NCI-H1105 treated with DMSO at 0.1 percent for 48 hours (cell line): ENCODE data around the gene ATM.
"Not testable (repeated sequence)": the region's sequence is repeated elsewhere in the genome, so short reads cannot be mapped to it uniquely, and the experiment has no call there.

Source experiments
- DNase-seq: peaks from one replicate; lab custom pipeline; 2025; lab: John Stamatoyannopoulos, UW

ATM gene

DNA sequence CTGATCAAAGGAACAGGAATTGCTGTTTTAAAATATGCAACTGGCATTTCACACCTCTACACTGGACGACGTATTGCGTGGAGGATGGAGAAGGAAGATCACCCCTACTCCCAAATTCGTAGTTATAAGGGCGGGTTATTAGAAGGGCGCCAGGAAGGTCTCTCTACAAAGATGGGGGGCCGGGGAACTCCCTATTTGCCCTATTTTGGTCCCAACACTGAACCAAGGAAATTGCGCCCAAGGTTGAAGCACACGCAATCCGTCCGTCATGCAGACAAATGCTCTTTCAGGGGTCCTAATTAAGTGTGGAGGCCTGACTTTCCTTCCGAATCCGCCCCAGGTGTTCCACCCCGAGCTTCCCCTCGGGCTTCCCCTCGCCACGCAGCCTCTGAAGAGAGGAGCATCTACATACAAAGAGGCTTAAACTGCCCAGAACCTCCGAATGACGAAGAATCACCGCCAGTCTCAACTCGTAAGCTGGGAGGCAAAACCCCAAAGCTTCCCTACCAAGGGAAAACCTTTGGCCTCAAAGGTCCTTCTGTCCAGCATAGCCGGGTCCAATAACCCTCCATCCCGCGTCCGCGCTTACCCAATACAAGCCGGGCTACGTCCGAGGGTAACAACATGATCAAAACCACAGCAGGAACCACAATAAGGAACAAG is 825 bp upstream of the ATM start:
- DNase-seq: peak; percentile 63

DNA sequence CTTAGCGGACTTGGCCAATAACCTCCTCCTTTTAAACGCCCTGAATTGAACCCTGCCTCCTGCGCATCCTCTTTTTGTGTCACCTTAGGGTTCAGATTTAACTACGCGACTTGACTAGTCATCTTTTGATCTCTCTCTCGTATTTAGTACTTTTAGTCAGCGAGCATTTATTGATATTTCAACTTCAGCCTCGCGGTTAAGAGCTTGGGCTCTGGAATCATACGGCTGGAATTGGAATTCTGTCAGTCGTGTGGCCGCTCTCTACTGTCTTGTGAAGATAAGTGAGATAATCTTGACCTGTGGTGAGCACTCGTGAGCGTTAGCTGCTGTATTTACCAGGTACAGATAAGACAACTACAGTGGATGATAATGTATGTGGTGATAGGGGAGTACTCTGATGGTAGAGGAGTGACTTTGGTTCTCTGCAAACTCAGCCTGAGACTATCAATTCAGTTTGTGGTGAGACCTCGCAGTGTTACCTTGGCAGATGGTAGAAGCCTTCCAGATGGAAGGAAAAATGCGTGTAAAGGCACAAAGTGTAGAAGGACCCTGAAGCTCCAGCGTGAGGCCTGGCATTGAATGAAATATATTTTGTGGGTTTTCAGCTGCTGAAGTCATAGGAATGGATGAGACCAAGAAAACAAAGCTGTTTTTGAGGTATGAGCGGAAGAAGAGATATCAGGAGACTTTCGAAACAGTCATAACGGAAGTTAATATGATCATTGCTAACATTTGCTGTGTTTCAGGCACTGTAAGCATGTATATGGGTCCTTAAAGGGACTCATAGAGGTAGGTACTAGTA is 682 bp downstream of the ATM start:
- peak; percentile 19 for DNase-seq

GRCh38 chr11:108224366-108224765 is 1.5 kb downstream of the ATM start:
- DNase-seq: no peak

- DNase-seq: no peak
These were observed 2.3 kb downstream of the ATM start for GRCh38 chr11:108224911-108225786.

GRCh38 chr11:108226036-108226435 is 3.2 kb downstream of the ATM start:
- DNase-seq: no peak

GRCh38 chr11:108228251-108228650 is 5.4 kb downstream of the ATM start:
- no peak for DNase-seq

GRCh38 chr11:108233277-108233945 is 10.5 kb downstream of the ATM start:
- no peak for DNase-seq

GRCh38 chr11:108235192-108235591 is 12.3 kb downstream of the ATM start:
- DNase-seq: no peak

DNA sequence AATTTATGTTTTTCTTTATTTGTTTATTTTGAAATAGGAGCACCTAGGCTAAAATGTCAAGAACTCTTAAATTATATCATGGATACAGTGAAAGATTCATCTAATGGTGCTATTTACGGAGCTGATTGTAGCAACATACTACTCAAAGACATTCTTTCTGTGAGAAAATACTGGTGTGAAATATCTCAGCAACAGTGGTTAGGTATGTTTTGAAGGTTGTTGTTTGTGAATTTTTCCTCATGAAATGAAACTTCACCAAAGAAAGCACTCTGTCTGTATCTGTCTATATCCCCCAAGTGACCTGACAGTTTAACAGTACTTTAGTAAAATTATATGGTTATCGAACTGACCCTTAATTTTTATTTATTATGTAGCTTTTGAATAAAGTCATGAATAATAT is 12.8 kb downstream of the ATM start:
- no peak for DNase-seq

- DNase-seq: no peak
These were observed 14.2 kb downstream of the ATM start for GRCh38 chr11:108237058-108237481.

DNA sequence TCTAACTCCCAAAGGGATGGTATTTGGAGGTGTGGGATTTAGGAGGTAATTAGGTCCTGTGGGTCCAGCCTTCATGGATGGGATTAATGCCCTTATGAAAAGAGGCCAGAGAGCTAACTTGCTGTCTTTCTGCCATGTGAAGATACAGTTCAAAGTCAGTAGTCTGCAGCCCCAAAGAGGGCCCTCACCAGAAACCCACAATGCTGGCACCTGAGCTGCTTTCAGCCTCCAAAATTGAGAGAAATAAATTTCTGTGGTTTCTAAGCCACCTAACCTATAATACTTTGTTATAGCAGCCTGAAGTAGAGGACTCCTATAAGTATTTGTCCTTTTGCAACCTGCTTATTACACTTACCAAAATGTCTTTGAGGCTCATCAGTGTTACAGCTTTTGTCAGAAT is 16.2 kb downstream of the ATM start:
- no peak for DNase-seq

GRCh38 chr11:108241330-108242037 is 18.6 kb downstream of the ATM start:
- DNase-seq: no peak

DNA sequence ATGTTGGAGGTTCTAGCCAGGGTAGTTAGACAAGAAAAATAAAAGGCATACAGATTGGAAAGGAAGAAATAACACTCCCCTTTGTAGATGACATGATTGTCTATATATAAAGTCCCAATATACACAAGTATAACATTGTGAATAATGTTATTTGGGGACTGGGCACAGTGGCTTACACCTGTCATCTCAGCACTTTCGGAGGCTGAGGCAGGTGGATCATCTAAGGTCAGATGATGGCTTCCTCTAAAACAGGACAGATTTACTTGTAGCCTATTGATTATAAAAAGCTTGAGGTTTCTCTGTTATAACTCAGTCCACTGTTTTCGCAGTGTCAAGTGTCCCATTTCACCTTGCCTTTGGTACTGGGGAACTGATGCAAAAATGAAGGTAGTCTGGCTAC is 19.6 kb downstream of the ATM start:
- DNase-seq: no peak

GRCh38 chr11:108246308-108246707 is 23.4 kb downstream of the ATM start:
- no peak for DNase-seq

DNA sequence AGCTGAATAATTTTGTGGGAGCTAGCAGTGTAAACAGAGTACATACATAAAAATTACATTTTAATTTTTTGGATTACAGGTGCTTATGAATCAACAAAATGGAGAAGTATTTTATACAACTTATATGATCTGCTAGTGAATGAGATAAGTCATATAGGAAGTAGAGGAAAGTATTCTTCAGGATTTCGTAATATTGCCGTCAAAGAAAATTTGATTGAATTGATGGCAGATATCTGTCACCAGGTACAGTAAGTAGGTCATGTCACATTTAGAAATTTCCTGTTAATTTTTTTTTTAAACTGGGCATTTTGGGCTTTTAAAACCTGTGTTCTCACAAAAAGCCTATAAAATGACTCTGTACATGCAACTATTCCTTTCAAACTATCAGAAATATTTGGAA is 24.0 kb downstream of the ATM start:
- DNase-seq: no peak

GRCh38 chr11:108253176-108253575 is 30.3 kb downstream of the ATM start:
- no peak for DNase-seq

GRCh38 chr11:108269583-108269982 is 46.7 kb downstream of the ATM start:
- DNase-seq: no peak

GRCh38 chr11:108276985-108277616 is 54.2 kb downstream of the ATM start:
- DNase-seq: not testable (repeated sequence)

GRCh38 chr11:108278546-108278945 is 55.7 kb downstream of the ATM start:
- peak; percentile 3 for DNase-seq

DNA sequence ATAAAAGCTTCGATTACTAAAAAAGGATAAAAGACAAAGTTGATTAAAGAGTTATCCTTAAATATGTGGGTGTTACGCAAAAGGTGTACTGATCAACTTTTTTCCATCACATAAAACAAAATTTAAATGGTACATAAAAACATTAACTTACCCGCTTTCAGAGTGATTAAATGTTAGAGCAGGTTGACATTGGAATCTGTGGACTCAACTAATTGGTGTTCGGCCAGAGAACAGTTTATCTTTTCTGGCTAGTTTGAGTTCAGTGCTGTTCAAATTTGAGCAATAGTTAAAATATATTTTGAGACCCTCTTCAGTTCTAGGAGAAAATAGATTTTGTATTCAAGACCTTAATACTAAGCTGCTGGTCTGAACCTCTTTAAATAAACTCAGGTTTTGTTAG is 56.1 kb downstream of the ATM start:
- no peak for DNase-seq

DNA sequence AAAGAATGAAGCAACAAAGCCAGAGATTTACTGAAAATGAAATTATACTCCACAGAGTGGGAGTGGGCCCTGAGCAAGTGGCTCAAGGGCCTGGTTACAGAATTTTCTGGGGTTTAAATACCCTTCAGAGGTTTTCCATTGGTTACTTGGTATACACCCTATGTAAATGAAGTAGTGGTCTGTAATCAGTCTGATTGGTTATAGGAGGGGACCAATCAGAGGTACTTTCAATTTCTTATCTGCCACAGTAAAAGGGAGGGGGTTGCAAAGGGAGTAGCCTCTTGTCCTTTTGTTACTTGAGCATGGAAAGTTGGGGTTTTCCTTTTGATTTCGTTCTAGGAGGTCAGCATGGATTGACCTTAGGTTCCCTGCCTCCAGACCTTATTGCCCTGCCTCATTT is 63.5 kb downstream of the ATM start:
- no peak for DNase-seq
